GM23248 (cell line): Measurements from ENCODE around the gene ICAM1.

Source experiments
- EZH2 ChIP-seq: fragments of 200-600 bp; sonication (generic); IDR thresholded peaks from 2 replicates; pipeline ENCODE4 v1.6.1; 2018; ENCODE audit warnings: antibody characterized with exemption, mild to moderate bottlenecking; ENCODE audit not compliant: insufficient read depth, poor library complexity, severe bottlenecking
- EZH2phosphoT487 ChIP-seq: fragments of 200-600 bp; sonication (generic); IDR thresholded peaks from 2 replicates; pipeline ENCODE4 v1.6.1; 2018; ENCODE audit warnings: antibody characterized with exemption, moderate library complexity, mild to moderate bottlenecking, low read depth; ENCODE audit not compliant: insufficient read depth

- TF ChIP-seq EZH2phosphoT487 (no peak), EZH2 (no peak)
These were observed 14.5 kb downstream of the ICAM1 start for GRCh38 chr19:10285393-10285792.
